ENCODE measurements around the gene ERCC6L2.

DNA sequence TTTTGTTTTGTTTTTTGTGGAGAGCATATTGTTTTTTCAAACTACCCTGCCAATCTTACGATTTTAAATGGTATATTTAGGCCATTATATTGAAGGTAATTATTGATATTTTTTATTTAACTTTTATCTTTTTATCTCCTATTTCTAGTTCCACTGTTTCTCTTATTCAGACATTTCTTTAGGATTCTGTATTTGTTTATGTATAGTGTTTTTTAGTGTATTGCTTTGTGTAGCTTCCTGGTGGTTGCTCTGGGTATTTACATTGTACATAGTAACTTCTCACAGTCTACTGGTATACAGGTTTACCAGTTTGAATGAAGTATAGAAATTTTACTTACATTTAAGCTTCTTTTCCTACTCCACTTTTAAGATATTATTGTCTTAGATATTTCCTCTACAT is 63.2 kb downstream of the ERCC6L2 start:
- TF ChIP-seq CTCF (conservative IDR thresholded peaks at IDR 0.05; ENCODE audit: low read depth, low read length) = no peak
- no peak for TF ChIP-seq POLR2A (IDR thresholded peaks at IDR 0.05; ENCODE audit: low read depth, low read length)
- TF ChIP-seq RCOR1 (IDR thresholded peaks at IDR 0.05; ENCODE audit: insufficient replicate concordance, low read length) = no peak
- no peak for TF ChIP-seq BHLHE40 (IDR thresholded peaks at IDR 0.05; ENCODE audit: low read depth, low read length)
- TF ChIP-seq RAD21 (IDR thresholded peaks at IDR 0.05; ENCODE audit: low read length) = no peak
- TF ChIP-seq, protein P1, sequence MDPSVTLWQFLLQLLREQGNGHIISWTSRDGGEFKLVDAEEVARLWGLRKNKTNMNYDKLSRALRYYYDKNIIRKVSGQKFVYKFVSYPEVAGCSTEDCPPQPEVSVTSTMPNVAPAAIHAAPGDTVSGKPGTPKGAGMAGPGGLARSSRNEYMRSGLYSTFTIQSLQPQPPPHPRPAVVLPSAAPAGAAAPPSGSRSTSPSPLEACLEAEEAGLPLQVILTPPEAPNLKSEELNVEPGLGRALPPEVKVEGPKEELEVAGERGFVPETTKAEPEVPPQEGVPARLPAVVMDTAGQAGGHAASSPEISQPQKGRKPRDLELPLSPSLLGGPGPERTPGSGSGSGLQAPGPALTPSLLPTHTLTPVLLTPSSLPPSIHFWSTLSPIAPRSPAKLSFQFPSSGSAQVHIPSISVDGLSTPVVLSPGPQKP (IDR thresholded peaks at IDR 0.05; ENCODE audit: borderline replicate concordance, low read depth, low read length) = no peak
- no peak for TF ChIP-seq MAZ (IDR thresholded peaks at IDR 0.05; ENCODE audit: borderline replicate concordance, low read depth, low read length)
- no peak for TF ChIP-seq SMC3 (IDR thresholded peaks at IDR 0.05; ENCODE audit: low read depth, low read length)
- no peak for TF ChIP-seq CEBPB (IDR thresholded peaks at IDR 0.05; ENCODE audit: low read depth, low read length)
- no peak for TF ChIP-seq CHD1 (IDR thresholded peaks at IDR 0.05; ENCODE audit: low read depth, low read length)
- TF ChIP-seq, protein P2, sequence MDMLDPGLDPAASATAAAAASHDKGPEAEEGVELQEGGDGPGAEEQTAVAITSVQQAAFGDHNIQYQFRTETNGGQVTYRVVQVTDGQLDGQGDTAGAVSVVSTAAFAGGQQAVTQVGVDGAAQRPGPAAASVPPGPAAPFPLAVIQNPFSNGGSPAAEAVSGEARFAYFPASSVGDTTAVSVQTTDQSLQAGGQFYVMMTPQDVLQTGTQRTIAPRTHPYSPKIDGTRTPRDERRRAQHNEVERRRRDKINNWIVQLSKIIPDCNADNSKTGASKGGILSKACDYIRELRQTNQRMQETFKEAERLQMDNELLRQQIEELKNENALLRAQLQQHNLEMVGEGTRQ (IDR thresholded peaks at IDR 0.05; ENCODE audit: low read depth, low read length) = no peak
- TF ChIP-seq RFX5 (IDR thresholded peaks at IDR 0.05; ENCODE audit: low read depth, low read length) = no peak
